KBM-7 (cell line): ENCODE measurements around the gene PIGS.
"Not testable (repeated sequence)": the region's sequence is repeated elsewhere in the genome, so short reads cannot be mapped to it uniquely, and the experiment has no call there.

Experiments used
- DNase-seq: peaks from one replicate; pipeline ENCODE4 v3.0.0-alpha.2; 2015
- in situ Hi-C: fragments of 300-500 bp; cut with MboI; formaldehyde crosslinking; loops from 2 replicates; pipeline ENCODE4 v1.14.3; 2020; ENCODE audit warnings: low sequenced_read_pairs, low pct_unique_long_range_greater_than_20kb, mixed read lengths

Gene PIGS

DNA sequence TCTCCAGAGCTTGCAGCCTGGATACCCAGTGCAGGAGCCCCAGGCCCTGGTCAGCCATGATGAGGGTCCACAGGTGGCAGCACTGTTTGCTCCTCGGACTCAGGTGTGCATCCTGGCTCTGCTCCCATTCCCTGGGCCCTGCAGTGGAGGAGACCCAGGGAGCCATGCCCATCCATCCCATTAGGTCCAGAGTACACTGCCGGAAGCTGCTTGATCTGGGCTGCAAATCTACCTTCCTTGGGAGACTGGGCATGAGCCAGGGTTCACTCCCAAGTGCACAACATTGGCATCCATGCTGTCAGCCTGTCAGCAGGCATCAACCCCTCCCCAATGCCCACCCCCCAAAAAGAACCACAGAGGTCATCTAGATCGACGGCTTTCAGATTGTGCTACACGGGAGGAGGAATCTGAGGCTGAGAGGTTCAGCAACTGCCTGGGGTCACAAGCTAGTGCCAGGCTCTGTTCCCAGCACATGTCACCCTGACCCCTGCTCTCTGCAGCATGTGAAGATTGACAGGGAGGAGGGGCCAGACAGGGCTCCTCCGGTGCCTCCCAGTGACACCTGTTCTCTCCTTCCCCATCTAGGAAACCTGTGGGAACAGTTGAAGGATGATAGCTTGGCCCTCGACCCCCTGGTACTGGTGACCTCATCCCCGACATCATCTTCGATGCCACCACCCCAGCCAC, 34.6 kb downstream of the PIGS start:
- in situ Hi-C loops, result no loop called here
- DNase-seq, result no peak

DNA sequence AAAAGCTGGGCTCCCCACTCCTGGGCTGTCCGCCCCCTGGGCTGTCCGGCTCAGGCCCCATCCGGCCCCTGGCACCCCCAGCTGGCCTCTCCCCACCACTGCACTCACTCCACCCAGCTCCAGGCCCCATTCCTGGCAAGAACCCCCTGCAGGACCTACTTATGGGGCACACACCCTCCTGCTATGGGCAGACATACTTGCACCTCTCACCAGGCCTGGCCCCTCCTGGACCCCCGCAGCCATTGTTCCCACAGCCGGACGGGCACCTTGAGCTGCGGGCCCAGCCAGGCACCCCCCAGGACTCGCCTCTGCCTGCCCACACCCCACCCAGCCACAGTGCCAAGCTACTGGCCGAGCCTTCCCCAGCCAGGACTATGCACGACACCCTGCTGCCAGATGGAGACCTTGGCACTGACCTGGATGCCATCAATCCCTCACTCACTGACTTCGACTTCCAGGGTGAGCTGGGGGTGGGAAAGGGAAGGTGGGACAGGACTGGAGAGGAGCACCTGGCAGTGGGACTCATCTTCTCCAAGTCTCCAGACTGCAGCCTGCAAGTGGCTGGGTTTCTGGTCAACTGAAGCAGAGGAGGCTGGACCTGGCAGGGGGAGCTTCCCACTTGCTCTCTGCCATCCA, 36.5 kb downstream of the PIGS start:
- DNase-seq, result no peak
- in situ Hi-C loops, result no loop called here

DNA sequence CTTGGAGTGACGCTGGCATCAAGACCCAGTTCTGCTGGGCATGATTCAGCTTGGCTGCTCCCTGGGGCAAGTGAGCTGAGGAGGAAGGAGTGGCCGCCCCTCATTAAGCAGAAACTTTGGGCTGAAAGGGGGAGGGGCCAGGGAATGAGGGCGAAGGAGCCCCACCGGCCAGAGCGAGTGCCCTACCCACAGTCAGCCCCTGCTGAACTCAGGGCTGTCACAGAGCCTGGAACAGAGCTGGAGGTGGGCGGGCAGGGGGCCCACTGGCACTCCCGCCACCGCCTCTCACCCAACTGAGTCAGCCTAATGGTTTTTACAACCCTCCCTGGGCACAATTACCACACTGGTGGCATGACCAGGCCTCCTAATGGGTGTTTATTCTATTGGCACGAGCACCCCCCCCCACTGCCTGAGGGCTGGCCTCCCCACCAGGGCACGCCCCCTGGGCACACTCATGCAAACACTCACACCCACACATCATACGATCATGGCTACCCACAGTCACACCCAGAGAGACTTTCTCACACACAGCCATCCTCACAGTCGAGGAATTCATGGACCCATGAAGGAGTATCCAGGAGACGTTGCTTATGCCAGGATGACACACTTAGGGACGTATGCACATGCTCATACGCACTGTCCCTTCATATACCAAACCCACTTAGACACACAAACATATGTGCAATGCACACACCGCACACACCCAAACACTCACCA, 38.1 kb downstream of the PIGS start:
- no peak for DNase-seq
- in situ Hi-C loops, result no loop called here

DNA sequence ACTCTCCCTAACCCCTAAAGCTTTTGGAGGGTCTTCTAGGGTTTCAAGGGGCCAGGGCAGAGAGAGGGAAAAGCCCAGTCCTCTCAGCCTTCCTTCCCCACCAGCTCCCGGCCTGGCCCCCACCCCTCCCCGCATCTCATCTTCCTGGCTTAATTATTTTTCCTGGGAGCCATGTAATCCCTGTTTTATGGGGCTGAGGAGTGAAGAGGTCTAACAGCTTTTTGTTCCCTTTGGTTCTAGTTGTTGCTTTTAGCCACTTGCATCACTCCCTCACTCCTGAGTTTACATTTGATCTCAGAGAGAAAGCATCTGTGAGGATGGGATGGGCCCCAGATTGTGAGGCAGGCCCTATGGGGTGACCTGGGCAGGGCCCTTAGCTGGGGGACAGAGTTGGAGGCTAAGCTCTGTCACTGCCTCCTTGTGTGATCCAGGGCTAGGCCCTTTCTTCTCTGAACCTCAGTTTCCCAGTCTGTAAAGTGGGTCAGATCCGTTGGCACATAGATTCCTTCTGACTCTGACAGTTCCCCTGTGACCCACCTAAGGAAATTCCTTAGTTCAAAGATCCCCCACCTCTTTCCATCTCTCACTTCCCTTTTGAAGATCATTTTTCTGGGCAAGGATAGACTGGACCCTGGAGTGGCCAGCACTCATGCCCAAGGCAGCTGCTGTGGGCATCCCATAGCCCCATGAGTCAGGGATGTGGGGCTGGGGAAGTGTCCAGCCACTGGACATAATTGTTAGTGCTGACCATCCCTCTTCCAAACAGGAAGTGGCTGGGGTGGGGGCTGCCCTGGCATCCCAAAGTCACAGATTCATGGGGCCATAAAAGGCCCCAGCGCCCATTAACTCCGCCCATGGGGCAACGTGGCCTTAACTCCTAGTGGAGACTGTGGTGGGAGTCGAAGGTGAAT, 39.0 kb downstream of the PIGS start:
- in situ Hi-C loops, result no loop called here
- DNase-seq, result no peak

DNA sequence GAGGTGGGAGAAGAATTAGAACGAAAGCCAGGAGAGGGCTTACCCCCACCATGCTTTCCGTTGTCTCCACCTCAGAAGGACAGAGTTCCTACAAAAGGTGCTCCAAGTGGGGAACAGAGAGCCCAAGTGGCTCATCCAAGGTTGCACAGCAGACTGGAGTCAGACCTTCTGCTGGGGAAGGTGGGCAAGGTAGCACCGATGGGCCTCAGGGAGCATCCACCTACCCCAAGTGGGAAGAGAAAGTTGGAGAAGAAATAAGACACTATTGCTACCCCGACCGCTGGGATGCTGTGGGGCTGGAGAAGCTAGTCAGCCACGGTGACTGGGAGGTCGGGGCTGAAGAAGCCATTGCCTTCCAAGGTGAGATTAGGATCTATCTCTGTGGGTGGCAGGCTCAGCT, 40.4 kb downstream of the PIGS start:
- in situ Hi-C loops, result no loop called here
- no peak for DNase-seq

DNA sequence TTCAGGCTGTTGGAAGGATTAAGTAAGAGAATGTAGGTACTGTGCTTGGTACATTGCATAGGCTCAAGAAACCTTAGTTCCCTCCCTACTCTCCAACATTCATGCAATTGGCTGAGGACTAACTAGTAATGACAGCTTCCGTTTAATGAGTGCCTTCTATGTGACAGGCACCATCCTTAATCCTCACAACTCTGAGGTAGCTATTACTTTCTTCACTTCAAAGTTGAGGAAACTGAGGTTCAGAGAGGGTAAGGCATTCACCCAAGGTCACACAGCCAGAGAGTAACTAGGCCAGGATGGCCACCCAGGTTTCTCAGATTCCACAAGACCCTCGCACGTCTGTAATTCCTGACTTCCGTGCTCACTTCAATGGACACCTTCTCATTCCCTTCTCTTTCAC, 41.1 kb downstream of the PIGS start:
- in situ Hi-C loops, result no loop called here
- DNase-seq, result no peak

DNA sequence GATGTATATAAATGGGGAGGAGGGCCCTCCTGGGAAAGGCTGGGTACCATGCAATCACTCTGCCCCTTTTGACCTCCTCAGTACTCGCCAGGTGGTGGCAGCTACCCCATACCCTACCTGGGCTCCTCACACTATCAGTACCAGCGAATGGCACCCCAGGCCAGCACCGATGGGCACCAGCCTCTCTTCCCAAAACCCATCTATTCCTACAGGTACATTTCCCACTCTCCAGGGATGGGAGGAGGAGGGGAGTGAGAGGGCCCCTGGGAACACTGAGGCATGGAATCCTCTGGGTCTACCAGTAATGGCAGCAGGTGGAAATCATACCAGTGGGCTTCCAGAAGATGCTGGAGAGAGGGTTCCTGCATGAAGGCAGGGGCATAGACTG, 42.3 kb downstream of the PIGS start:
- DNase-seq, result no peak
- in situ Hi-C loops, result no loop called here

DNA sequence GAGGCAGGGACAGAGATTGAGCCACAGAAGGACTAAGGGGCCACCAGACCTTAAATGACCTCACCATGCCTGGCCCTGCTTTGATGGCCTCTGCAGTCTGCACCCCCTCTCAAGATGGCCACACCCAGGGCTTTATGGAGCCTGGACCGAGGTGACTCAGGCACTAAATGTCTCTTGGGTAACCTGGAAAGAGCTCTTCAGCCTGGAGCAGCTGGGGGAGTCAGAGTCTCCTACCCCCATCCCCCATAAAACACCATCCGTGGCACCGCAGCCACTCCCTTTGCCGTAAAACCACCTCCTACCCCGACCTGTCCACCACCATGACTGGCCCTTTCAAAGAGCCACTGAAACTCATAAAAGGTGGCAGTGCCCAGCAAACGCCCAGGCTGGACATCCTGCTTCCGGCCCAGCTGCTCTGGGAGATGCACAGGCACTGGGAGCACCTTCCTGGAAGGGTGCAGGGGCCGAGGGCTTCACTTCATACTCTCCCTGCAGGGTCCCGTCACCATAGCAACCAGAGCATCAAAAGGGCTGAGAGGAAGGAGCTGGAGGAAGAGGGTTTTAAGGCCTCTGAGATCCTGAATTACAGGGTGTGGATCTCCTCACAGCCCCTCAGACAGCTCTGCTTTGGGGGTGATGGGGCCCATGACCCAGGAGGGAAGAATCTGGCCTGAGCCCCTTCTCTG, 42.9 kb downstream of the PIGS start:
- no peak for DNase-seq
- in situ Hi-C loops, result no loop called here

DNA sequence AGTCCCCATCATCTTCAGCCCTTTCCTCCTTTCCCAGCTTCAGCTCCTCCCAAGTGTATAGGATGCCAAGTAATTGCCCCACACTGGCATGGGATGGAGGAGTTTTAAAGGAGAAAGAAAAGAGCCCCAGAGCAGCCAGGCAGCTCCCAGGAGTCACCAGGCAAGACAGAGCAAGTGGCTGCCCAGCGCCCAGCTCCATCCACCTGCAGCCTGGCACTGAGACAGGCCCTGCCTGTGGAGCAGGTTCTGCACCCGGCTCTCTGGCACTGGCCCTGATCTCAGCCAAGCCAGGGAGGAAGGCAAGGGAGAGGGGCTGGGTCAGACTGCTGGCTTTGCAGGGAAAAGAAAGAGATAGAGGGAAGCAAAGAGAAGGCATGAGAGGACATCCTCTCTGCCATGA, 43.5 kb downstream of the PIGS start:
- in situ Hi-C loops, result no loop called here

DNA sequence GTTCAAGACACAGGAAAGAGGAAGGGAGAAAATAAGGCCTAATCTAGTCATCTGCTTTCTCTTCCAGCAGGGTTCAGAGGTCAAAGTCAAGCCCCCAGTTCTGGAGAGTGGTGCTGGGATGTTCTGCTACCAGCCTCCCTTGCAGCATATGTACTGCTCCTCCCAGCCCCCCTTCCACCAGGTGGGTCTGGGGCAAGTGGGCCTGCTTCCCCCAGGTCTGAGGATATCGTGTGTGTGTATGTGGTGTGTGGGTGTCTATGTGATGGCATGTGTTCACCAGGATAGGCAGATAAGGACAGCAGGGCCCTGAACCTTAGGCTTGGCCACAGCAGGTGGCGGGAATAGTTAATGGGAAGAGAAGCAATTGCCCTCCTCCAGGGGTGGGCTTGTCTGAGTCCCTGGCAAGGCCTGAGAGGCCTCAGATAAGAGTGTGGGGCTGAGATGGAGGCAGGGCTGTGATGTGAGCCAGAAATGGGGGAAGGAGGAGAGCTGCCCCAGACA, 44.1 kb downstream of the PIGS start:
- in situ Hi-C loops, result no loop called here
- DNase-seq, result no peak

More for the DNA sequence above, 43.5 kb downstream of the PIGS start:
- no peak for DNase-seq

DNA sequence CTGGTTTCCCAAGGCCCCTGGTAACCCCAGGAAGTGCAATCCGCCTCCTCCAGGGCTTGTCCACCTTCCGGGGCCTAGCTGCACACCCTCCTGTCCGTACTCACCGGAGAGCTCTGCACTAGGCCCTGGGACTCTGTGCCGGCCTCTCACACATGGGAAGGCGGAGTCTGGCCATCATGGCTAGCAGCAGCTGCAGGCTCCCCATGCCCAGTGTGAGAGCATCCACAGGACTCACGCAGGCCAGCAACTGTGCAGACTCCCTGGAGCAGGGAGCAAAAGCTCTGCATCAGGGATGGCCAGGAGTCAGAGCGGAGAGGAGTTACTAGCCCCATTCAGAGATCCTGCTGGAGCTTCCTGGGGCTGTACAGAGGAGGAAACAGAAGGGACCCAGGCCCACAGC, 44.9 kb downstream of the PIGS start:
- in situ Hi-C loops, result no loop called here
- DNase-seq, result no peak

DNA sequence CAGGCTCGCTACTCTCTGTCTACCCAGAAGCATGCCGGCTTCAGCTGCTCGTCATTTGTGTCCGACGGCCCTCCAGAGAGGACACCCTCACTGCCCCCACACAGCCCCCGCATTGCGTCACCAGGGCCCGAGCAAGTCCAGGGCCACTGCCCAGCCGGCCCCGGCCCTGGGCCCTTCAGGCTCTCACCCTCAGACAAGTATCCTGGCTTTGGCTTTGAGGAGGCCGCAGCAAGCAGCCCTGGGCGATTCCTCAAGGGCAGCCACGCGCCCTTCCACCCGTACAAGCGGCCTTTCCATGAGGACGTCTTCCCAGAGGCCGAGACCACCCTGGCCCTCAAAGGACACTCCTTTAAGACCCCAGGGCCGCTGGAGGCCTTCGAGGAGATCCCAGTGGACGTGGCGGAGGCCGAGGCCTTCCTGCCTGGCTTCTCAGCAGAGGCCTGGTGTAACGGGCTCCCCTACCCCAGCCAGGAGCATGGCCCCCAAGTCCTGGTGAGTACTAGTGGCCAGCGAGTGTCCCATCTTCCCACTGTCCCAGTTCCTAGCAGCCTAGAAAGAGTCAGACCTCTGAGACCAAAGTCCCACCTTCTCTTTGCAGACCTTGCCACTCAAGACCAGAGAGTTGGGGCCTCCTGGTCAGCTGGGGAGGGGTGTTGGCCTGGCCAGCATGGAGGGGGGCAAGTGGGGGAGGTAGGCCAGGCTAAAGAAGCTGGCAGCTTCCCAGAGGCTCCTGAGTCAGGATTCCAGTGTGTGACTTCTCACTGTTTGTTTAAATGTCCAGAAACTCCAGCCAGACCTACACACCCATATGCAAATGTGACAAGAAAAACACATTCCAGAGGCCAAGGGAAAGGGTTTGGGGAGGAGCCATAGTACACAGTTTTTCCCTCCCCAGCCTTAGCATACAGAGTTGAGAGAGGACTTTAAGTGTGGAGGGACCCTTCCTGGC, 46.6 kb downstream of the PIGS start:
- DNase-seq, result no peak
- in situ Hi-C loops, result no loop called here

DNA sequence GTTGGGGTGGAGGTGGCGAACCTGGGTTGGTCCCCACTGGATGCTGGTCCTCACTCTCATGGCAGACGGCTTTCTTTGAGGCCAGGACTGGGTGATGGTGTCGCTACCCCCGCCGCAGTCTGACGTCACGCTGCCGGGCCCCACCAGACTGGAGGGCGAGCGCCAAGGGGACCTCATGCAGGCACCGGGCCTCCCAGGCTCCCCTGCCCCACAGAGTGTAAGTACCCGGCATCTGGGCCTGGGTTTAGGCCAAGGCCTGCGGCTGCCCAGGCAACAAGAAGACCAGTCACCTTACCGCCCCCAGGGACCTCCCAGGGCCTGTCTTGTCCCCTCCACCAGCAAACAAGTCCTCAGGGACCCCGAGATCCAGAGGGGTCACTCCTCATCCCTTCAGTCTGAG, 47.4 kb downstream of the PIGS start:
- in situ Hi-C loops, result no loop called here
- DNase-seq, result no peak

DNA sequence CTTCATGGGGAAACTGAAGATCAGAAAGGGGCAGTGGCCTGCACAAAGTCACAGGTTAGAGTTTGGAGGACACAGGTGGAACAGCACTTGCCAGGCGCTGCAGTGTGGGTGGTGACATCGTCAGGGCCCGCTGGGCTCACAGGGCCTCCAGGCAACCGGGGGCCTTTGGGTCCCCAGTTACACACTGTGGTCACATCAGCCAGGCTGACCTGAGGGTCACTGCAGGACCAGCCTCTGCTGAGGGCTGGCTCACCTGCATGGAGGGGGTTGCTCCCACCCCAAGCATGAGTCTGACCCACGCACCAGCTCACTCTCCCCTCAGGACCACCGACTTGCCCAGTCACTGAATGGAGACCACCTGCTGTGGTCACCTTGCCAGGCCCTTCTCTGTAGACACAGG, 48.1 kb downstream of the PIGS start:
- in situ Hi-C loops, result no loop called here
- no peak for DNase-seq

DNA sequence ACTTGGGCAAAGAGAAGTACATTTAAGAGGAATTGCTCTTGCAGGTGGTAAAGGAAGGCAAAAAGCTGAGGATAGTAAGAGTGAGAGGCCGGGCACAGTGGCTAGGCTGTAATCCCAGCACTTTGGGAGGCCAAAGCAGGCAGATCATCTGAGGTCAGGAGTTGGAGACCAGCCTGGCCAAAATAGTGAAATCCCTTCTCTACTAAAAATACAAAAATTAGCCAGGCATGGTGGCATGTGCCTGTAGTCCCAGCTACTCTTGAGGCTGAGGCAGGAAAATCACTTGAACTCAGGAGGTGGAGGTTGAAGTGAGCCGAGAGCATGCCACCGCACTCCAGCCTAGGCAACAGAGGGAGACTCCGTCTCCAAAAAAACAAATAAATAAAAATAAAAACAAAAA, 49.0 kb downstream of the PIGS start:
- DNase-seq, in situ Hi-C loops: not testable (repeated sequence)

DNA sequence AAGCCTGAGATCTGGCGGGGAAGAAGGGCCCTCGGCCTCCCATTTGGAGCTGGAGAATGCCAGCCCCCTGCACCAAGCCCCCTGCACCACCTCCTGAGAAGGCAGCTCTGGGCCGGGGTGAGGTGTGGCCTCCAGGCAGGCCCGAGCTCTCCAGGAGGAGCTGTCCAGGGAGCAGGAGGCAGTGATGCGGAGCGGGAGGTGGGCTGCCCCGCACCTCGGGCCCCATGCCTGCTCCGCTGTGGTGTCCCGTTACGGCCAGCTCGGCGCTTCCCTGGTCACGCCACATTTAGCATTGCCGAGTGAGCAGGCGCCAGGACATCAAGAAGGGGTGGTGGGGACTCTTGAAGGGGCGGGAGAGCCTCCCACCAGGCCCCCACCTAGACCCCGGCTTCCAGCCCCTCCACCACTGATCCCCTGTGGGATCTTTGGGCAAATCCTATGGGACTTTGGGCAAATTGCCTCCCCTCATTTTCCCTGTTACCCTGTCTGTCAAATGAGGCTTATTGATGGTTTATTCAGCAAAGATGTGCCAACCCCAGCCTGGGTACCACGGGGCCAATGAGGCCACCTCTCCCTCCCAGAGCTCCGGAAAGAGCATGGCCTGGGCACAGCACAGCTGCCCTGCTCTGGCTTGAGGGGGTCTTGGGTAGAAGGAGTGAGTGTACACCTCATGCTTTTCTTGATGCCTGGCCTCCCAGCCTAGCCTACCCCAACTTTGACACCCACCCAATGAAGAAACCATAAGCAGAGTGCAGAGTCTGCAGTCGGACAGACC, 49.8 kb downstream of the PIGS start:
- DNase-seq, result no peak
- in situ Hi-C loops, result no loop called here

DNA sequence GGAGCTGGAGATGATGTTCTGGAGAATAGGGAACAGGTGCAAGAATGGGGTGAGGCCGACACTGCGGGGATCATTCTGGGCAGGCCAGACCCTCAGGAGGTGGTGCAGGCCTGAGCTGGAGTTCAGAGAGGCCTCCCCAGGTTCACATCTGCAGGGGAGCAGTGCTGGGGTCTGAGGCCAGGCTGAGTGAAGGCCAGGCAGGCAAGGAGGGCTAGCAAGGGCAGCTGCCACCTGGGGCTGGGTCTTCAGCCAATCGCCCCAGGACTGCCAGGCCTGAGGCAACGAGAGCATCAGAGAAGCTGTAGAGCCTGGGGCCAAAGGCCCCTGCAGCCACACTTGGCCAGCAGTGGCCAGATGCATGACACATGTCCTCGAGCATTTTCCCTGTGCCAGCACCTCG, 50.6 kb downstream of the PIGS start:
- in situ Hi-C loops, result no loop called here
- no peak for DNase-seq
